ENCODE results near the gene ATN1. TPM values are rescaled to one million over a fixed set of nuclear protein-coding genes. Genes with fewer than 3 reads are reported as not detected.

Gene ATN1
- total RNA-seq, 1 experiment from 2014 or later = 84.7 TPM

DNA sequence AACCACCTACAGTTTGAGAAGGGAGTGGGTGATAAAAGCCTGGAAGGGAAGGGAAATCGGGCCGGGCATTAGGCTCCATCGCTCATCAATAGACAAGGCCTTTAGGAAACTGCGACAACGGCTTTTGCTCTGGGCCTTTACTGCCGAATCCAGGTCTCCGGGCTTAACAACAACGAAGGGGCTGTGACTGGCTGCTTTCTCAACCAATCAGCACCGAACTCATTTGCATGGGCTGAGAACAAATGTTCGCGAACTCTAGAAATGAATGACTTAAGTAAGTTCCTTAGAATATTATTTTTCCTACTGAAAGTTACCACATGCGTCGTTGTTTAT is 15.6 kb downstream of the ATN1 start:
- H3K36me3 Mint-ChIP-seq (ENCODE audit: insufficient read depth, unreplicated experiment) = peaks cover 78% of the 10 kb centered on the region
- DNase-seq (ENCODE audit: unreplicated experiment) = peak; percentile 91
- H3K27ac Mint-ChIP-seq (ENCODE audit: low read depth, unreplicated experiment) = peak overlapping the region; percentile 98
- TF ChIP-seq, protein P1, sequence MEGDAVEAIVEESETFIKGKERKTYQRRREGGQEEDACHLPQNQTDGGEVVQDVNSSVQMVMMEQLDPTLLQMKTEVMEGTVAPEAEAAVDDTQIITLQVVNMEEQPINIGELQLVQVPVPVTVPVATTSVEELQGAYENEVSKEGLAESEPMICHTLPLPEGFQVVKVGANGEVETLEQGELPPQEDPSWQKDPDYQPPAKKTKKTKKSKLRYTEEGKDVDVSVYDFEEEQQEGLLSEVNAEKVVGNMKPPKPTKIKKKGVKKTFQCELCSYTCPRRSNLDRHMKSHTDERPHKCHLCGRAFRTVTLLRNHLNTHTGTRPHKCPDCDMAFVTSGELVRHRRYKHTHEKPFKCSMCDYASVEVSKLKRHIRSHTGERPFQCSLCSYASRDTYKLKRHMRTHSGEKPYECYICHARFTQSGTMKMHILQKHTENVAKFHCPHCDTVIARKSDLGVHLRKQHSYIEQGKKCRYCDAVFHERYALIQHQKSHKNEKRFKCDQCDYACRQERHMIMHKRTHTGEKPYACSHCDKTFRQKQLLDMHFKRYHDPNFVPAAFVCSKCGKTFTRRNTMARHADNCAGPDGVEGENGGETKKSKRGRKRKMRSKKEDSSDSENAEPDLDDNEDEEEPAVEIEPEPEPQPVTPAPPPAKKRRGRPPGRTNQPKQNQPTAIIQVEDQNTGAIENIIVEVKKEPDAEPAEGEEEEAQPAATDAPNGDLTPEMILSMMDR (IDR thresholded peaks at IDR 0.05; ENCODE audit: unreplicated experiment) = no peak
- intact Hi-C loops (cut with micrococcal nuclease) = no loop called here
- BruUV-seq (replicated peaks) = no TSS peak
- ChIA-PET POLR2A (interaction anchor here (0.6 to 6.8 kb wide), 27 partner anchors 11 to 280 kb away, joined by 3 to 495 read pairs (median 5); partner anchors contain the start of genes ATN1, C1RL, C1S and CDCA3), CTCF (interaction anchor here (0.6 to 5.5 kb wide), 15 partner anchors 14 to 169 kb away, joined by 3 to 160 read pairs (median 7); partner anchors contain the start of genes C1RL, C1S, SPSB2 and TPI1)
- no peaks in the 10 kb centered on the region for H3K9me3 Mint-ChIP-seq (ENCODE audit: unreplicated experiment)
- H3K4me1 Mint-ChIP-seq (ENCODE audit: insufficient read depth, unreplicated experiment) = peaks cover 30% of the 10 kb centered on the region
- H3K27me3 Mint-ChIP-seq (ENCODE audit: insufficient read depth, unreplicated experiment) = no peaks in the 10 kb centered on the region
- H3K4me3 Mint-ChIP-seq (ENCODE audit: unreplicated experiment) = peak overlapping the region; percentile 85

DNA sequence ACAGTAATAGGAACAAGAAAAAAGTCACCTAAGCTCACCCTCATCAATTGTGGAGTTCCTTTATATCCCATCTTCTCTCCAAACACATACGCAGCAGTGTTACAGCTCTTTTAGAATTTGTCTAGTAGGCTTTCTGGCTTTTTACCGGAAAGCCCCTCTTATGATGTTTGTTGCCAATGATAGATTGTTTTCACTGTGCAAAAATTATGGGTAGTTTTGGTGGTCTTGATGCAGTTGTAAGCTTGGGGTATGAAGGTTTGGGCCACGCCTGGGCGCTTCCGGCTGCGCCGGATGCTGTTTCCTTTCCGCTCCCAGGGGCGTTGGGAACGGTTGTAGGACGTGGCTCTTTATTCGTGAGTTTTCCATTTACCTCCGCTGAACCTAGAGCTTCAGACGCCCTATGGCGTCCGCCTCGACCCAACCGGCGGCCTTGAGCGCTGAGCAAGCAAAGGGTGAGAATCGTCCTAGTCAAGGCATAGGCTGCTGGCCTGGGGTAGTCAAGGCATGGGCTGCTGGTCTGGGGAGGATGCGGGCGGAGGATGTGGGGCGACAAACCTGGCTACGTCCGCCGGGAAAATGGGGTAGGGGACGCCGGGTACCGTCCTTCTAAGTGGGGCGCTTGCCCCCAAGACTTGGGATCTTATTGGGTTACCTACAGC is 16.1 kb downstream of the ATN1 start, which contains the start of the genes C12orf57 and RNU7-1:
C12orf57 (plus strand) TSS at position 301 of the 659 bp plus-strand sequence; CDS start at position 401, 100 bp downstream.
RNU7-1 (plus strand) TSS at position 95 of the 659 bp plus-strand sequence.
- peak within 1 kb of the TSS; percentile 85 for H3K4me3 Mint-ChIP-seq (ENCODE audit: unreplicated experiment)
- H3K27me3 Mint-ChIP-seq (ENCODE audit: insufficient read depth, unreplicated experiment) = no peaks in the 10 kb centered on the region
- H3K4me1 Mint-ChIP-seq (ENCODE audit: insufficient read depth, unreplicated experiment) = peaks cover 32% of the 10 kb centered on the region
- DNase-seq (ENCODE audit: unreplicated experiment) = peak; percentile 93
- H3K27ac Mint-ChIP-seq (ENCODE audit: low read depth, unreplicated experiment) = peak within 1 kb of the TSS; percentile 98
- TF ChIP-seq, protein P1 (IDR thresholded peaks at IDR 0.05; ENCODE audit: unreplicated experiment) = no peak
- peaks cover 74% of the 10 kb centered on the region for H3K36me3 Mint-ChIP-seq (ENCODE audit: insufficient read depth, unreplicated experiment)
- ChIA-PET POLR2A (interaction anchor here (0.6 to 6.8 kb wide), 37 partner anchors 10 to 571 kb away, joined by 3 to 495 read pairs (median 4); partner anchors contain the start of genes ATN1, C1R, C1RL and C1S), CTCF (interaction anchor here (0.7 to 5.5 kb wide), 16 partner anchors 14 to 212 kb away, joined by 3 to 160 read pairs (median 6); partner anchors contain the start of genes C1RL, C1S, SPSB2 and TPI1)
- no peaks in the 10 kb centered on the region for H3K9me3 Mint-ChIP-seq (ENCODE audit: unreplicated experiment)
- intact Hi-C loops (cut with micrococcal nuclease) = loop anchor here (1.0 kb wide), 6 partner anchors 17 to 169 kb away; partner anchors contain the start of genes C1R and C1RL
- BruUV-seq (replicated peaks) = TSS peak; percentile 93

DNA sequence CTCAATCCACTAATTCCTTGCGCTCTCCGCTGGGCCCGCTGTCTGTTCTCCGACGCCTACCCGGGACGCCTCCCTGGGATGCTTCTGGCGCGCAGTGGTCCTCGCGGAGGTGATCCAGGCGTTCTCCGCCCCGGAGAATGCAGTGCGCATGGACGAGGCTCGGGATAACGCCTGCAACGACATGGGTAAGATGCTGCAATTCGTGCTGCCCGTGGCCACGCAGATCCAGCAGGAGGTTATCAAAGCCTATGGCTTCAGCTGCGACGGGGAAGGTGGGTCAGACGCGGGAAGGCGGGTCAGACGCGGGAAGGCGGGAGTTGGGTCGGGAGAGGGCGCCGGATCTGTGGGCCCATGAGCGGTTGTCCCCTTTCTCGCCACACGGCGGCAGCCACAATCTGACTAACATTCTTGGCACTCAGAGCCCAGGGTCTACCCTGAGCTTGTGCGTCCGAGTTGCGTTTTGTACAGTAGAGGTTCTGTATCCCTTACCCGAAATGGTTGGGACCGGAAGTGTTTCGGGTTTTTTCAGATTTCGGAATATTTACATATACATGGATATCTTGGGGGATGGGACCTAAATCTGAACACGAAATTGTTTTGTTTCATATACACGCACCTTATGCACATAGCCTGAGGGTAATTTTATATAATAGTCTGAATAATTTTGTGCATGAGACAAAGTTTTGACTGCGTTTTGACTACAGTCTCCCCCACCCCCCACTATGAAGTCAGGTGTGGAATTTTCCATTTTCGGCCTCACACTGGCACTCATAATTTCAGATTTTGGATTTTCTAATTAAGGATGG is 16.8 kb downstream of the ATN1 start:
- peak overlapping the region; percentile 98 for H3K27ac Mint-ChIP-seq (ENCODE audit: low read depth, unreplicated experiment)
- TF ChIP-seq, protein P1 (IDR thresholded peaks at IDR 0.05; ENCODE audit: unreplicated experiment) = peak; percentile 63
- H3K27me3 Mint-ChIP-seq (ENCODE audit: insufficient read depth, unreplicated experiment) = no peaks in the 10 kb centered on the region
- H3K4me1 Mint-ChIP-seq (ENCODE audit: insufficient read depth, unreplicated experiment) = peaks cover 32% of the 10 kb centered on the region
- H3K9me3 Mint-ChIP-seq (ENCODE audit: unreplicated experiment) = no peaks in the 10 kb centered on the region
- intact Hi-C loops (cut with micrococcal nuclease) = loop anchor here (1.0 kb wide), 6 partner anchors 17 to 169 kb away; partner anchors contain the start of genes C1R and C1RL
- POLR2A ChIA-PET = interaction anchor here (0.6 to 6.8 kb wide), 35 partner anchors 10 to 572 kb away, joined by 3 to 495 read pairs (median 4); partner anchors contain the start of genes ATN1, C1R, C1RL and C1S
- BruUV-seq (replicated peaks) = no TSS peak
- peaks cover 66% of the 10 kb centered on the region for H3K36me3 Mint-ChIP-seq (ENCODE audit: insufficient read depth, unreplicated experiment)
- peak overlapping the region; percentile 85 for H3K4me3 Mint-ChIP-seq (ENCODE audit: unreplicated experiment)
- peak; percentile 96 for DNase-seq (ENCODE audit: unreplicated experiment)
- CTCF ChIA-PET = interaction anchor here (0.6 to 5.5 kb wide), 27 partner anchors 11 to 211 kb away, joined by 3 to 160 read pairs (median 5); partner anchors contain the start of genes C1RL, LPCAT3, SPSB2 and TPI1
